T-cell (primary cell): ENCODE results near the gene MAP3K9. TPM values are rescaled to one million over a fixed set of nuclear protein-coding genes. Genes with fewer than 3 reads are reported as not detected.

Experiments used
- ATAC-seq, 4 experiments: fragments of 200-7000 bp in 3 of 4; fragments of 150-1000 bp in 1 of 4; cut with Tn5 transposase; replicated peaks in 1 of 4; 1 replicate in 3 of 4; 2 replicates in 1 of 4; pipeline ENCODE4 v1.10.0; 2021; ENCODE audit warnings: moderate library complexity in 3 of 4, mild to moderate bottlenecking in 2 of 4, moderate number of reproducible peaks in 1 of 4
- CTCF ChIA-PET, 2 donors: fragments of 300-600 bp; sonication (Branson Sonifier 250); formaldehyde crosslinking; loops; one replicate each; lab custom pipeline; 2022; ENCODE audit warnings: antibody characterized with exemption in 2 of 2; lab: Charles Lee
- POLR2A ChIA-PET, 2 donors: fragments of 300-600 bp; sonication (Branson Sonifier 250); formaldehyde crosslinking; loops; one replicate each; lab custom pipeline; 2022; ENCODE audit warnings: antibody characterized with exemption in 2 of 2; lab: Charles Lee
- DNase-seq, 35 experiments: peaks; one replicate each; pipeline versions ENCODE4 v3.0.0 to v3.0.0-alpha.2; 2013 to 2023
- H3K27ac ChIP-seq: one replicate; pipeline ENCODE4 v1.5.1; 2013; ENCODE audit warnings: low read length
- H3K27me3 ChIP-seq, 2 experiments: replicated peaks in 1 of 2; 1 replicate in 1 of 2; 2 replicates in 1 of 2; pipeline versions ENCODE4 v1.6.1 to v1.7.0; 2013; ENCODE audit warnings: low read length in 1 of 2, mixed read lengths in 1 of 2; ENCODE audit not compliant: control insufficient read depth in 2 of 2, insufficient read depth in 2 of 2; ENCODE audit errors: extremely low read depth in 1 of 2
- H3K36me3 ChIP-seq, 2 donors: 1 replicate in 1 of 2; 2 replicates in 1 of 2; pipeline versions ENCODE4 v1.6.1 to v1.7.0; 2013; ENCODE audit warnings: low read length in 1 of 2; ENCODE audit not compliant: control insufficient read depth in 2 of 2, insufficient read depth in 1 of 2; ENCODE audit errors: extremely low read depth in 1 of 2
- H3K4me1 ChIP-seq, 2 experiments: 1 replicate in 1 of 2; 2 replicates in 1 of 2; pipeline versions ENCODE4 v1.6.1 to v1.7.0; 2013; ENCODE audit warnings: low read length in 2 of 2, mixed read lengths in 1 of 2; ENCODE audit not compliant: insufficient read depth in 2 of 2, control insufficient read depth in 1 of 2; ENCODE audit errors: extremely low read depth in 1 of 2
- H3K4me3 ChIP-seq, 2 donors: 1 replicate in 1 of 2; 2 replicates in 1 of 2; pipeline versions ENCODE4 v1.5.1 to v1.7.0; 2013; ENCODE audit warnings: mild to moderate bottlenecking in 2 of 2, low read length in 1 of 2, moderate library complexity in 1 of 2; ENCODE audit not compliant: control insufficient read depth in 1 of 2; ENCODE audit errors: extremely low read depth in 1 of 2
- H3K9me3 ChIP-seq: 2 replicates; pipeline ENCODE4 v1.7.0; 2013
- H3K27ac Mint-ChIP-seq, 2 donors: one replicate each; pipeline ENCODE4 v1.8.0; 2020 to 2021; ENCODE audit warnings: mild to moderate bottlenecking in 2 of 2, mixed read lengths in 2 of 2
- H3K27me3 Mint-ChIP-seq, 2 donors: one replicate each; pipeline ENCODE4 v1.8.0; 2021 to 2022; ENCODE audit warnings: mixed read lengths in 2 of 2
- H3K36me3 Mint-ChIP-seq: one replicate; pipeline ENCODE4 v1.8.0; 2021; ENCODE audit warnings: mixed read lengths
- H3K4me1 Mint-ChIP-seq, 3 donors: one replicate each; pipeline ENCODE4 v1.8.0; 2020 to 2022; ENCODE audit warnings: mixed read lengths in 3 of 3, mild to moderate bottlenecking in 1 of 3
- H3K4me3 Mint-ChIP-seq, 3 donors: one replicate each; pipeline ENCODE4 v1.8.0; 2020 to 2022; ENCODE audit warnings: mild to moderate bottlenecking in 3 of 3, mixed read lengths in 3 of 3, moderate library complexity in 3 of 3
- H3K9me3 Mint-ChIP-seq, 3 donors: one replicate each; pipeline ENCODE4 v1.8.0; 2020 to 2022; ENCODE audit warnings: mixed read lengths in 3 of 3
- WGBS: methylation state at CpG from one replicate; pipeline ENCODE4 v1.1.5; 2013; ENCODE audit warnings: missing lambda C conversion rate; ENCODE audit not compliant: insufficient coverage; 5-methylcytosine and 5-hydroxymethylcytosine counted together
- total RNA-seq, 35 experiments: library from RNA in 6 of 35; stranded (reverse) in 6 of 35; fragments of 120-200 nt in 1 of 35; gene quantifications; one replicate each; pipeline versions ENCODE4 v1.2.1 to v1.2.4 and lab custom pipeline; 2013 to 2026

Gene MAP3K9
- total RNA-seq, 5 donors from 2014 or later (not counting 1 experiment from before 2014, with no cell fraction given), result 4.8 to 7.0 (median 6.6) TPM

GRCh38 chr14:70731447-70732239 lies 77.7 kb downstream of the MAP3K9 start:
- H3K36me3 ChIP-seq, result peaks cover 0 to 14% of the 10 kb centered on the region in 2 donors
- POLR2A ChIA-PET, result no interaction called here
- Mint-ChIP-seq H3K4me3 (no peak overlapping the region), H3K9me3 (no peaks in the 10 kb centered on the region), H3K36me3 (peaks cover 28% of the 10 kb centered on the region), H3K27ac (no peak overlapping the region), H3K27me3 (no peaks in the 10 kb centered on the region), H3K4me1 (no peaks in the 10 kb centered on the region)
- ATAC-seq (no peak), DNase-seq (no peak)
- 69% methylated on average over 3 of the region's 7 CpGs for WGBS
- H3K9me3 ChIP-seq, result no peaks in the 10 kb centered on the region
- CTCF ChIA-PET, result no interaction called here
- no peak overlapping the region for H3K27ac ChIP-seq
- no peaks in the 10 kb centered on the region for H3K4me1 ChIP-seq
- no peaks in the 10 kb centered on the region for H3K27me3 ChIP-seq
- no peak overlapping the region for H3K4me3 ChIP-seq

- Mint-ChIP-seq H3K27me3 (no peaks in the 10 kb centered on the region), H3K9me3 (no peaks in the 10 kb centered on the region), H3K27ac (no peak overlapping the region), H3K4me3 (no peak overlapping the region), H3K4me1 (no peaks in the 10 kb centered on the region), H3K36me3 (peaks cover 26% of the 10 kb centered on the region)
- POLR2A ChIA-PET, result no interaction called here
- DNase-seq (no peak), ATAC-seq (no peak)
- H3K36me3 ChIP-seq, result peaks cover 0 to 14% of the 10 kb centered on the region in 2 donors
- H3K27me3 ChIP-seq, result no peaks in the 10 kb centered on the region
- H3K27ac ChIP-seq, result no peak overlapping the region
- CTCF ChIA-PET, result no interaction called here
- H3K4me3 ChIP-seq, result no peak overlapping the region
- H3K4me1 ChIP-seq, result no peaks in the 10 kb centered on the region
- 96% methylated on average over 11 of the region's 17 CpGs for WGBS
- no peaks in the 10 kb centered on the region for H3K9me3 ChIP-seq
These were observed 78.9 kb downstream of the MAP3K9 start for GRCh38 chr14:70730393-70730792.

DNA sequence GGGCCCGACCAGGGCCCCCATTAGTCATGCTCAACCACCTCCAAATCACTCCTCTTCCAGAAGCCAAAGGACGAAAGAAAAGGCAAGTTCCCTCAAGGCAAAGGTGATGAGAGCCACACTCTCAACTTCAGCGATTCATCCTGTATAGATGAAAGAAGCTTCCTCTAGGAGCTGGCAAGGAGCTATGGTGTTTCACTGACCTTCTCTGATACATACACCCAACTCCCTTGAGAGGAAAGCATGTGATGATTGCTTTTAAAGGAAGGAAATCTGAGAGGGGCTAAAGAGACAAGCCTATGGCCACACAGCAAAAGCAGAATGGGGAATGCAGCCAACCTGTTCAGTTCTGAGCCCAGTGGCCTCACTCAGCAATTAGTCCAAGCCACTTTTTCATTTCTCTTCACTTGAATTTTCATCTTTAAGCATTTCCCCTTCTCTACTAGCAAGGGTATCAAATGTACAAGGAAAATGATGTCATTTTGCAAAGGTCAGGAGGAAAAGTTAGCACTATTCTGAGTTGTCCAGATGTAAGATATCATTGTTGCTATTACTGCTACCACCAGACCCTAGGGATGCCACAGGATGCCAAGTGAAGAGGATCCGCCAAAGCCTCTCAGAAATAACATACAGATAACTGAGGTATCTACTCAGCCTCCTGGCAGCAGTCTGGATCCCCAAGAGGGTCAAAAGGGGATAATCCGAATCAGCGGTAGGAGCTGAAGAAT lies 82.5 kb downstream of the MAP3K9 start:
- Histone ChIP-seq H3K4me1 (no peaks in the 10 kb centered on the region), H3K36me3 (peaks cover 0 to 4% of the 10 kb centered on the region in 2 donors), H3K4me3 (no peak overlapping the region), H3K9me3 (no peaks in the 10 kb centered on the region), H3K27me3 (no peaks in the 10 kb centered on the region), H3K27ac (no peak overlapping the region)
- H3K4me3 Mint-ChIP-seq, result no peak overlapping the region
- CTCF ChIA-PET, result no interaction called here
- DNase-seq, result no peak
- H3K27me3 Mint-ChIP-seq, result no peaks in the 10 kb centered on the region
- WGBS, result 90% methylated on average over 2 of the region's 6 CpGs
- H3K36me3 Mint-ChIP-seq, result peaks cover 14% of the 10 kb centered on the region
- POLR2A ChIA-PET, result no interaction called here
- no peak overlapping the region for H3K27ac Mint-ChIP-seq
- no peaks in the 10 kb centered on the region for H3K9me3 Mint-ChIP-seq
- ATAC-seq, result no peak
- no peaks in the 10 kb centered on the region for H3K4me1 Mint-ChIP-seq

- Histone ChIP-seq H3K4me3 (no peak overlapping the region), H3K9me3 (no peaks in the 10 kb centered on the region), H3K27me3 (no peaks in the 10 kb centered on the region), H3K27ac (no peak overlapping the region), H3K4me1 (no peaks in the 10 kb centered on the region), H3K36me3 (peaks cover 0 to under 1% of the 10 kb centered on the region in 2 donors)
- CTCF ChIA-PET, result no interaction called here
- ATAC-seq (no peak), DNase-seq (no peak)
- Mint-ChIP-seq H3K27ac (no peak overlapping the region), H3K36me3 (peaks cover 9% of the 10 kb centered on the region), H3K4me1 (no peaks in the 10 kb centered on the region), H3K27me3 (no peaks in the 10 kb centered on the region), H3K4me3 (no peak overlapping the region), H3K9me3 (no peaks in the 10 kb centered on the region)
- POLR2A ChIA-PET, result no interaction called here
- WGBS, result 100% methylated on average over 3 of the region's 6 CpGs
These were observed 84.4 kb downstream of the MAP3K9 start for GRCh38 chr14:70724944-70725343.

DNA sequence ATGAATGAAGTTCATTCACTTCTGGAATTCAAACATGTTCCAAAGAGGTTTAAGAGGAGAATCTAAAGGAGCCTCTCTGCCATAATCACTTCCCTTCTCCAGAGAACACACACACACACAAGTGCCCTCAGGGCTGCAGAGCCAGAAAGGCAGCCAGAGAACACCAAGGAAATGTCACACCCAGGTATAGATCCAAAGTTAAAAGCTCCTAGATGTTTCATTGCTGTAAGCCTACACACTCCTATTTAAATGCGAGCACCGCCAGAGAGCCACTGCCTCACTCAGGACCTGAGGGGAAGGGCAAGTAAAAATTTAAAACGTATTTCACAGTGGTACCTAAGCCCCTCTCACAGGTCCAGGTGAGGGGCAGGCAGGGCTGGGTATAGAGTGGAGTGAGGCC lies 85.2 kb downstream of the MAP3K9 start:
- no peaks in the 10 kb centered on the region for H3K9me3 Mint-ChIP-seq
- POLR2A ChIA-PET, result no interaction called here
- CTCF ChIA-PET, result no interaction called here

GRCh38 chr14:70723276-70723675 lies 86.0 kb downstream of the MAP3K9 start:
- Histone ChIP-seq H3K4me1 (no peaks in the 10 kb centered on the region), H3K36me3 (no peaks in the 10 kb centered on the region), H3K27me3 (no peaks in the 10 kb centered on the region), H3K9me3 (no peaks in the 10 kb centered on the region), H3K27ac (no peak overlapping the region), H3K4me3 (no peak overlapping the region)
- Mint-ChIP-seq H3K4me3 (no peak overlapping the region), H3K36me3 (peaks cover 4% of the 10 kb centered on the region), H3K9me3 (no peaks in the 10 kb centered on the region), H3K27ac (no peak overlapping the region), H3K4me1 (no peaks in the 10 kb centered on the region), H3K27me3 (no peaks in the 10 kb centered on the region)
- POLR2A ChIA-PET, result no interaction called here
- CTCF ChIA-PET, result interaction anchor here in 1 of 2 donors (0.6 kb wide), 1 partner anchor 28 kb away, joined by 4 read pairs; no protein-coding TSS in a partner anchor
- no peak for DNase-seq
- no peak for ATAC-seq
- WGBS, result 97% methylated on average over 5 of the region's 5 CpGs

More for the DNA sequence above, 85.2 kb downstream of the MAP3K9 start:
- no peaks in the 10 kb centered on the region for H3K4me1 ChIP-seq
- no peak for DNase-seq
- H3K27ac ChIP-seq, result no peak overlapping the region
- WGBS, result no CpG with 5 or more reads among the region's 3 CpGs
- no peaks in the 10 kb centered on the region for H3K9me3 ChIP-seq
- Mint-ChIP-seq H3K4me1 (no peaks in the 10 kb centered on the region), H3K36me3 (peaks cover 5% of the 10 kb centered on the region), H3K4me3 (no peak overlapping the region), H3K27me3 (no peaks in the 10 kb centered on the region), H3K27ac (no peak overlapping the region)
- no peak for ATAC-seq
- H3K36me3 ChIP-seq, result no peaks in the 10 kb centered on the region
- H3K4me3 ChIP-seq, result no peak overlapping the region
- no peaks in the 10 kb centered on the region for H3K27me3 ChIP-seq
